Measurements from ENCODE around the gene ASIC4.

The ASIC4 gene

GRCh38 chr2:219498280-219499057 is 15.8 kb upstream of the ASIC4 start, which contains the start of gene GMPPA:
Gene GMPPA (plus strand): TSS chr2:219498891. CDS start chr2:219499976, 1,085 bp downstream.
- peak; percentile 98 for DNase-seq (ENCODE audit: low read depth)

DNA sequence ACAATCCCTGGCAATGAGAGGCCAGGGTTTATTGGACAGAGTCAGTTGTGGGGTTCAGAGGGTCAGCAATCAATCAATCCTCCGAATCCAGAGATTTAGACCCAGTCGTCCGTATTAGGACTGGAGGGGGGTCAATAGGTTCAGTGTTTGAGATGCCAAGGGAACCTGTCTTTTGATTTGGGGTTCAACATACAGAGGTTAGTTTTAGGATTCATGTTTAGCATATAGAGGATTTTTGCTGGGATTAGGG is 15.3 kb upstream of the ASIC4 start:
- no peak for DNase-seq (ENCODE audit: low read depth)

DNA sequence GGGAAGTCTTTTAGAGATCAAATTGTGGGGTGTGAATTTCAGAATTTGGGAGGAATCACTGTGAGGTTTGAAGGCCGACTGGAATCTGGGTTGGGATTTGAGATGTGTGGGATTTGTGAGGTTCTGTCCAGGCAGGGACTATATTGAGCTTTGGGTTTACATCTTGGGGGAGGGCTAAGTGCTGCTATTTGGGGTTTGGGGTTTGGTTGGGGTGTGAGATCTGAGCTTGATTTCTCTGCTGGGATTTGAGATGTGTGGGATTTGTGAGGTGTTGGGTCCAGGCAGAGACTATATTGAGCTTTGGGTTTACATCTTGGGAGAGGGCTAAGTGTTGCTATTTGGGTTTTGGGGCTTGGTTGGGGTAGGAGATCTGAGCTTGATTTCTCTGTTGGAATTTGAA is 14.7 kb upstream of the ASIC4 start:
- DNase-seq (ENCODE audit: low read depth), result no peak

- no peak for DNase-seq (ENCODE audit: low read depth)
Observed at GRCh38 chr2:219500135-219500534, 14.1 kb upstream of the ASIC4 start.

DNA sequence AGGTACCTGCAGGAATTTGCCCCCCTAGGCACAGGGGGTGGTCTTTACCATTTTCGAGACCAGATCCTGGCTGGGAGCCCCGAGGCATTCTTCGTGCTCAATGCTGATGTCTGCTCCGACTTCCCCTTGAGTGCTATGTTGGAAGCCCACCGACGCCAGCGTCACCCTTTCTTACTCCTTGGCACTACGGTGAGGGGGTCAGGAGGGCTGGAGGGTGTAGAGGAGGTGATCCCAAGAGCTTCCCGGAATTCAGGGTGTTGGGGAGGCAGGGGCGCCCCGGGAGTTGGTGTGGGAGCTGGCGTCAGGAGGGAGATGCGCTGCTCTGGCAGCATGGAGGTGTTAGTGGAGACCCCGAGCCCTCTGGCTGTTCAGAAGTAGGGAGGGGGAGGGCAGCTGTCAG is 12.4 kb upstream of the ASIC4 start:
- no peak for DNase-seq (ENCODE audit: low read depth)

DNA sequence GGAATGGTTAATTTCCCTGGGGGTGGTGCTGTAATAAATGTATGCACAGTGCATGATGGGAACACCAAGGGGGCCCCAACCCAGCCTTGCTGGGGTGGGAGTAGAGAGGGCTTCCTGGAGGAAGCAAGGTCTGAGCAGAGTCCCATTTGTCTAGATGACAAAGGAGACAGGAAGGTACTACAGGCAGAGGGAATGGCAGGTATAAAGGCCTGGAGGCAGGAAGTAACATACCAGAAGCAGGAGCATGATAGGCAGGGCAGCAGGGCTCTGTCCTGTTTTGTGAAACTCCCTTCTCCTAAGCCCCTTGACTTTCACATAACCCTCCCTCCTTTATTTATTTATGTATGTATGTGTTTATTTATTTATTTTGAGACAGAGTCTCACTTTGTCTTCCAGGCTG is 11.7 kb upstream of the ASIC4 start:
- DNase-seq (ENCODE audit: low read depth), result no peak

DNA sequence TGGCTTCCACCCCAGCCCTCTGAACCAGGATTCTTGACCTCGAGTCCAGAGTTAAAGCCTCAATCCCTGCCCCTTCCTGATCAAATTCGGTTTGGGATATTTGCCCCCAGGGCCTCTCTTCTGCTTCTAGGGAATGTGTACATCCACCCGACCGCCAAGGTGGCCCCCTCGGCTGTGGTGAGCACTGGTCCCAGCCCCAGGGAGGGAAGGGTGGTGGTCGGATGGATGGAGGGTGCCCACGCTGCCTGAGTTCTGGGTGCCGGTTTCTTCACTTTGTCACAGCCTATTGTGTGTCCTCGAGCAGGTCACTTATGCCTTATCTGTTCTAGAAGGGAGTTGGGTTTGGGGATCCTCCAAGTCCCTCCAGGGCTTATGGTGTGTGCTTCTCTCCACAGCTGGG is 8.7 kb upstream of the ASIC4 start:
- no peak for DNase-seq (ENCODE audit: low read depth)

- no peak for DNase-seq (ENCODE audit: low read depth)
Observed at GRCh38 chr2:219506153-219506801, 8.0 kb upstream of the ASIC4 start.

DNA sequence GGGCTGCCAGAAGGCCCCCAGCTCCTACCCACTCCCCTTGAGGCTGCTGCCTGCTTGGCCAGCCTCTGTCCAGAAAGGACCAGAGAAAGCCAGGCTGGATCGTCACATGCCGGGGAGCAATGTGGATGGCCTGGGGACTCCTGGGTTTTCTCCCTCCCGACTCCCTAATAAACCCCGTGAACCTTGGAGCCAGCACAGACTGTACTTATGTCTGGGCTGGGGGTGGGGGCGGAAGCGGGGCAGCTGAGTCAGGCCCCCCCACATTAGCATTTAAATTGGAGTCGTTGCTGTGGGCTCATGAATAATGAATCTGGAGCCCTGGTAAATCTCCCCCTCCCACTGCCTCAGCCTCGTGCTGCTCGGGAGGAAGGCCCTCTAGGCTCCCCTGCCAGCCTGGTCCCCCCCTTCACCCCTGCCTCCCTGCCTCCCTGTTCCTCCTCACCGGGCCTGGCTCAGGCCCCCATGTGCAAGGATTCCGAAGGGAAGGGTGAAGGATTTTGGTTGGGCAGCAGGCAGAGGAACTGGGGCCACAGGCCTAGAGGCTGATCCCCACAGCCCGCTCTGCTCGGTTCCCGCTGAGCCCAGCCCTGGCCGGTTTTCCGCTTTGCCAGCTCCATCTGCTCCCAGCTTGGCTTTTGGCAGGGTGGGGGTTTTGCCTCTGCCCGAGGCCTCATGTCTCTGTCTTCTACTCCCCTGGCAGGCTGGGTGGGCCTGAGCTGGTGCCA is 7.3 kb upstream of the ASIC4 start:
- DNase-seq (ENCODE audit: low read depth), result no peak

GRCh38 chr2:219507581-219508443 is 6.5 kb upstream of the ASIC4 start:
- no peak for DNase-seq (ENCODE audit: low read depth)

DNA sequence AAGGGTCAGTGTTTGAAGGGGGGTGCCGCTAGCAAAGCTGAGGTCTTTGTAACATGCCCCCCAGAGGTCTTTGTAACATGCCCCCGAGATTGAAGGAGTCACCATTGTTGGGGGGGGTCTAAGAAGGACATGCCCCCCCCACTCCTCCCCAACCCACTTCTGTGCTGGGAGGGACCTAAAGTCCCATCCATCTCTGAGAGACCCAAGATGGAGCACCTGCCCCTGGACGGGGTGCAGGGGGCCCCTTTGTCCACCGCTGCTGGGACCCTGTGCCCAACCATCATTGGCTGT is 5.9 kb upstream of the ASIC4 start:
- no peak for DNase-seq (ENCODE audit: low read depth)

DNA sequence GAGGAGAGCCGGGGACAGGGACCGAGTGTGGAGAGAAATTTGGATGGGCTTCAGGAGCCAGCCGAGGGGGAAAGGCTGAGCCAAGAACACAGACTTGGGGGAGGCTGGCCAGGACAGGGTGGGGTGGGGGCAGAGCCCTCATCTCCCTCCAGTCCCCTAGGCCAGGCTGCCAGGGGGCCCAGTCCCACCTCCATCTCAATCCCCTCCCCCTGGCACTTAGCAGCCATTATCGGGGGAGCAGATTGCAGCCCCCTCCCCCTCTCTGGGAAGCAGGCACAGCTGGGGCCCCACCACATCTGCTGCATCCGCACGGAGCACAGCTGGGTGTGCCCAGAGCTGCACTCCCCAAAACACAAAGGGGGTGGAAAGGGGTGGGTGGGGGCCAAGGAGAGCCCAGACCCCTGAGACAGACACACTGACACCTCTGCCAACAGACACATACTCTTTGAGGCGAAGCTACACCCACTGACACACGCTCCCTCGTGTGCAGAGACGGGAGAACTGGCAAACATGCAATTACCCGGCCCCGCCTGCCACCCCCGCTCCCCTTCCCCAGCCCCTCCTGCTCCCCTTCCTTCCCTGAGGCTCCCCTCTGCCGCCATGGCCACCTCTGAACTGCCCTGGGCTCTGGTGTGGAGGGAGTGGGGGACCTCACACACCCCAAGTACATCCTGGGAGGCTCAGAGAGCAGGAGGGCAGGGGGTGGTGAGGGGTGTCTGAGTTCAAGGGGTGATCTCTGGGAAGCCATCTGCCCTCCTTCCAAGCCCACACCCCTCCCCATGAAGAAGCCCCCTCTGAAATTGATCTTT is 5.1 kb upstream of the ASIC4 start:
- DNase-seq (ENCODE audit: low read depth), result no peak

DNA sequence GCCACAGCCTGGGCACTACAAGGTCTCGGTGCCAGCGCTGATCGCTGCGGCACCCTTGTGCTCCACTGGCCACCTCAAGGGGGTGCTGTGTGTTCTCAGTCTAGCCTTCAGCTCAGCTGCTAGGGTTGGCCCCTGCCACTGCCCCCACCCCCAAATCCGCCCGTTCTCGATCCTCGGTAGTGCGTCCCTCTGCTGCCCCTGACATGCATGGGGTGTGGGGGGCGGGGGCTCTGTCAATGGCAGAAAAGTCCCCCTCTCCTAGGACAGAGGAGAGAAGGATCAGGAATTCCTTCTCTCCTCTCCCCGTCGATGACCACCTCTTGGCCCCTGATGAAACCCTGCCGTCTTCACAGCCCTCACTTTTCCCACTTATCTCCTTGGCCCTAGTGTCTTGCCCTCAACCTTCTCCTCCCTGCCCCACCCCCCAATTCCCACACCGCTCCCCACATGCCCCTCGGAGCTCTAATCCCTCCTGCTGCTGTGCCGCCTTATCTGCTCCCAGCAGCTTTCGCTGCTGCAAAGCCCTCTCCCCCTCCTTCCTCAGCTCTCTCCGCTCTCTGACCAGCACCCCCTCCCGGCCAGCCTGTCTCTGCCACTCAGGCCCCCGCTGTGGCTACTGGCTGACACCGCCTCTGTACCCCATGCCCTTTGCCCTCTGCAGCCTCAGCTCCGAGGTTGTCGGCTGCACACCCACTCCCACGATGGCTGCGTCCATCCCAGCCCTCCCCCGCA is 4.3 kb upstream of the ASIC4 start:
- DNase-seq (ENCODE audit: low read depth), result no peak

DNA sequence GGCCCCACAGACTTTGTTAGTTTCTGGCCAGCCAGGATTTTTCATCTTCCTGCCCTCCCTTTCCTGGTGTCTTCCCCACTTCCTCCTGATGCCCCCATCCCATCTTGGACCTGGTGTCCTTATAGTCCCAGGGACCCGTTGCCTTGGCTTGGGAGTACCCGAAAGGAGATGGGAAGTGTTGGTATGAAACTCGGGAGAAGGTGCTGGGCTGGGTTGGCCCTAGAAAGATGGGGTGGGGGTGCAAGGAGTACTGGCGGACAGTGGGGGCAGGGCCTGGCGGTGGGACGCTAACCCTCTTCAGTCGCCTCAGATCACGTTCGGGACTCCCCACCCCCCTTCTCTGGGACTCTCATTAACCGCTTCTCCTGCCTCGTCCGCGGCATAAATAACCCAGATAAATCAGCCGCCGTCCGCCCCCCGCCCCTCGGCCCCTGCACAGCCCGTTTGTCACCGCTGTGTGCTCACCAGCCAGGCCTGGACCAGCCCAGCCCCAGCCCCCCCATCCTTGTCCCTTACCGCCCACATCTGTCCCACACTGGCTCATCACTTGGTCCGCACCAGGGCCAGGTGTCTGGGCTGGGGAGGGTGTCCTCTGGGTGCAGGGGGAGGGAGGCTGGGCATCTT is 3.7 kb upstream of the ASIC4 start:
- DNase-seq (ENCODE audit: low read depth), result no peak

DNA sequence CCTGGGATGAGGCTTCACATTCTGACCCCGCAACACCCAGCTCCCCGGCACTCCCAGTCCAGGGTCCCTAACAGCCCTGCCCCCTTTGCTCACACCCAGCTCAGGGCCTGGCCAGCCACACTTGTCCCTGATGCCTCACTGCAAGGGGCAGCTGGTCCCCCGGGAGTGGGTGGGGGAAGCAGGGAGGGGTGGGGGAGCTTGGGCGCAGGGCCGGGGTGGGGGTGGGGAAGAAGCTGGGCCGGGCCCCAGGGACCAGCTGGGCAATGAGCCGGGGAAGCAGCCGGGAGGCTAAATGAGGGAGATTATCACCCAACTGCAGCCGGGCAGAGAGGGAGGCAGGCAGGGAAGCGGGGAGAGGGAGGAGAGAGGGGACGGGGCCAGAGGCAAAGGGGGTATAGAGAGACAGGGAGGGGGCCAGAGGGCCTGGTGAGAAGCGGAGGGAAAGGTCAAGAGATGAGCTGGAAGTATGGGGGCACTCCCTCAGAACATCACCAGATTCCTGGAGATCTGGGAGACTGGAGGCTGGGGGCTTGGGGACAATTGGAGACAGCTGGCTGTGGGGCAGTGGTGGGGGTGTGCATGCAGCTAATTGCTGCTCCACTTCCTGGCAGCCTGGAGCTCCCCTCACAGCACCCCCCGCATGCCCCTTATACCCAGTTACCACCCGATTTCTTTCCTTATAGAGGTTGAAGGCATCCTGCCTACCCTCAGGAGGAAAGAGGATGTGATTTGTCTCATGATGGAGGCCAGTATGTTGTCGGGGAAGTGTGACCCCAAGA is 2.5 kb upstream of the ASIC4 start:
- no peak for DNase-seq (ENCODE audit: low read depth)

DNA sequence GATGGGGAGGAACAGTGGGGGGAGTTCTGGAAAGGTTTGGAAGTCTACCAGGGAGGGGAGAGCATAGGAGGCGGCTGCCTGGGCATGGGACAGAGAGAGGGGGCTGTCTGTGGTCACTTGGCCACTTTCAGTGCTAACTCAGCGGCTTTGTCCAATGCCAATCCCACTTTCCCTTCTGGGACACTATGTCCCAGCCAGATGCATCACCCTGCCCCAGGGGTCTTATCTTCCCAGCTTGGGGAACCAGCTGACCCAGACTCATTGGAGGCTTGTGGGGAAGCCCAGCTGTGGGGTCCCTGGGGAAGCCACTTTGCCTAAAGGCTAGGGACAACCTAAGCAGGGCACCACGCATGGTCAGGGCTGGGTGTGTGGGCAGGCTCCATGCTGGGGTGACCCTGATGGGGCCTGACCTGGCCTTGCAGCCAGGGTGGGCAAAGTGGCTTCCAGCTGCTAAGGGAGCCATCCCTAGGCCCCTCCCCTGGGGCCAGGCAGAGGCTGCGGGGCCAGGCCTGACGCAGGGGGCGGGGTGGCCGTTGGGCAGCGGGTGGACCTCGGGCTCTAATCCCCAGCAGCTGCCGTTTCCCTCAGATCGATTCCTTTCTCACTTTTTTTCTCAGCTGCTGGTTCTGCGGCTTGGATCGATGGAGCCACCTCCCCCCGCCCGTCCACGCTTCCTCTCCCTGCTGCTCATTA is 1.6 kb upstream of the ASIC4 start:
- DNase-seq (ENCODE audit: low read depth), result no peak

DNA sequence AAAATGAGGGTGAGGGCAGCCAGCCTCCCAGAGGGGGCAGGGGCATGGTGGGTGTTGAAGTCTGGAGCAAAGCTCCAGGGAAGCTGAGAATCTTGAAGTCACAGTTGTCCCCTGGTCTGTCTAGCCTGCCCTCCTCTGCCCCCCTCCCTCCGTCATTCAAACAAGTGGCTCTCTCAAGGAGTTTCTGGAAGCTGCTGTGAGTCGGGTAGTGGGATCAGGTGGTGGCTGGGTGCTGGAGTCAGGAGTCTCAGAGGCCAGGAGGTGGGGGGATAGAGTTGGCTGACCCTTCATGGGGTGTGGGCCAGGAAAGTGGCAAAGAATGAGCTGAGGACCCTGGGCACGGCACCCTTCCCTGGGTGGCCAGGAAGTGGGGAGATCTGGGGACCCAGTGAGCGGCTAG is 495 bp upstream of the ASIC4 start:
- DNase-seq (ENCODE audit: low read depth), result no peak

- no peak for DNase-seq (ENCODE audit: low read depth)
Observed at GRCh38 chr2:219514836-219515235, 554 bp downstream of the ASIC4 start.

Data from HS-5 (cell line).